Measurements from ENCODE around the gene ACSS1.

Gene ACSS1

GRCh38 chr20:25087186-25087929, 29.4 kb upstream of the ACSS1 start:
- no peak for ATAC-seq
- no peak for TF ChIP-seq RARB (CRISPR knock-in tag; IDR thresholded peaks at IDR 0.05)
- no peak for TF ChIP-seq ZNF70 (CRISPR knock-in tag; IDR thresholded peaks at IDR 0.05)
- TF ChIP-seq CSRNP3 (CRISPR knock-in tag; IDR thresholded peaks at IDR 0.05): no peak
- no peak for TF ChIP-seq CSDC2 (CRISPR knock-in tag; IDR thresholded peaks at IDR 0.05)
- no peak for TF ChIP-seq OSR1 (CRISPR knock-in tag; IDR thresholded peaks at IDR 0.05)
- TF ChIP-seq ZFP30 (CRISPR knock-in tag; IDR thresholded peaks at IDR 0.05): no peak
- no peak for TF ChIP-seq SNAI2 (CRISPR knock-in tag; IDR thresholded peaks at IDR 0.05)
- no peak for TF ChIP-seq PPARA (CRISPR knock-in tag; IDR thresholded peaks at IDR 0.05; ENCODE audit: borderline replicate concordance)
- no peak for TF ChIP-seq ISL1 (CRISPR knock-in tag; IDR thresholded peaks at IDR 0.05)
- no peak for TF ChIP-seq ZFP3 (CRISPR knock-in tag; IDR thresholded peaks at IDR 0.05)
- TF ChIP-seq ZNF8 (CRISPR knock-in tag; IDR thresholded peaks at IDR 0.05): no peak
- TF ChIP-seq ARNTL (CRISPR knock-in tag; IDR thresholded peaks at IDR 0.05; ENCODE audit: borderline replicate concordance, low read depth): no peak

DNA sequence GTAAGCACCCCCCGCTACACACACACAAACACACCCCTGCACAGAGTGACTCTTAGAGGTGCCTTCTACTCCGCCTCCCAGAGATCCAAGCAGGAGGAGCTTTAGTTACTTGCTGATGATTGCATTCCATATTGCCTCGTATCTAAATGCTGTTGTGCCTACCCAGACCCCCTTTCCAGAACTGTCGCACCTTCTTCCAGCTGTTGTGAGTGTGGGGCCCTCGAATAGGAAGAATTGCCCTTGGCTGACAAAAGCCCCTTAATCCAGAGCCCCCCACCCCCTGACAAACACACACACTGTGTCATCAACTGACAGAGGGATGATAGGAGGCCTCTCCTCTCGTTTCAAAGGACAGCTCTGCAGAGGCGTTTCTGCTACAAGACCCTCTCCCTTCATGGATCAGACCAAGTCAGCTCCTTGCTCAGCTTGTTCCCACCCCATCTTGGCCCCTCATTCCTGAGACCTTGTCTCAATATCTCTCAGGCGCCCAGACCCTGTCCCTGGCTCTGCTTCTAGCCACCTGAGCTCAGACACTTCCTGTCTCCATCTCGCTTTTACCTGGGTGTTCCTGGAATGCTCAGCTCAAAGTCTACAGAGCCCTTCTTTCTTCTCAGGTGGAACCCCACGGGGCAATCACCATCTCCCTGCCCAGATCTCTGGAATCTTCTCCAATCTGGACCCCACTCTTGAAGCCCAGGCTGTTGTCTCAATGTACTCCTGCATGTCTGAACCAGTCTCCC, 28.0 kb upstream of the ACSS1 start:
- no peak for TF ChIP-seq GLIS3 (CRISPR knock-in tag; IDR thresholded peaks at IDR 0.05)
- TF ChIP-seq OSR1 (CRISPR knock-in tag; IDR thresholded peaks at IDR 0.05): no peak
- TF ChIP-seq ZFP30 (CRISPR knock-in tag; IDR thresholded peaks at IDR 0.05): no peak
- TF ChIP-seq CSRNP3 (CRISPR knock-in tag; IDR thresholded peaks at IDR 0.05): no peak
- no peak for TF ChIP-seq ZNF565 (CRISPR knock-in tag; conservative IDR thresholded peaks at IDR 0.05; ENCODE audit: low read depth)
- TF ChIP-seq ESRRG (CRISPR knock-in tag; IDR thresholded peaks at IDR 0.05): no peak
- no peak for TF ChIP-seq BACH2 (CRISPR knock-in tag; IDR thresholded peaks at IDR 0.05; ENCODE audit: borderline replicate concordance)
- TF ChIP-seq PATZ1 (CRISPR knock-in tag; IDR thresholded peaks at IDR 0.05; ENCODE audit: borderline replicate concordance): no peak
- no peak for TF ChIP-seq ZNF8 (CRISPR knock-in tag; IDR thresholded peaks at IDR 0.05)
- no peak for TF ChIP-seq TOX (CRISPR knock-in tag; IDR thresholded peaks at IDR 0.05; ENCODE audit: borderline replicate concordance)
- no peak for TF ChIP-seq ZNF70 (CRISPR knock-in tag; IDR thresholded peaks at IDR 0.05)
- no peak for TF ChIP-seq SNAI2 (CRISPR knock-in tag; IDR thresholded peaks at IDR 0.05)
- TF ChIP-seq ISL1 (CRISPR knock-in tag; IDR thresholded peaks at IDR 0.05): no peak
- no peak for TF ChIP-seq ARNTL (CRISPR knock-in tag; IDR thresholded peaks at IDR 0.05; ENCODE audit: borderline replicate concordance, low read depth)
- TF ChIP-seq, protein P1, sequence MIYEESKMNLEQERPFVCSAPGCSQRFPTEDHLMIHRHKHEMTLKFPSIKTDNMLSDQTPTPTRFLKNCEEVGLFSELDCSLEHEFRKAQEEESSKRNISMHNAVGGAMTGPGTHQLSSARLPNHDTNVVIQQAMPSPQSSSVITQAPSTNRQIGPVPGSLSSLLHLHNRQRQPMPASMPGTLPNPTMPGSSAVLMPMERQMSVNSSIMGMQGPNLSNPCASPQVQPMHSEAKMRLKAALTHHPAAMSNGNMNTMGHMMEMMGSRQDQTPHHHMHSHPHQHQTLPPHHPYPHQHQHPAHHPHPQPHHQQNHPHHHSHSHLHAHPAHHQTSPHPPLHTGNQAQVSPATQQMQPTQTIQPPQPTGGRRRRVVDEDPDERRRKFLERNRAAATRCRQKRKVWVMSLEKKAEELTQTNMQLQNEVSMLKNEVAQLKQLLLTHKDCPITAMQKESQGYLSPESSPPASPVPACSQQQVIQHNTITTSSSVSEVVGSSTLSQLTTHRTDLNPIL (CRISPR knock-in tag; IDR thresholded peaks at IDR 0.05; ENCODE audit: low read depth): no peak
- TF ChIP-seq RARB (CRISPR knock-in tag; IDR thresholded peaks at IDR 0.05): no peak
- TF ChIP-seq ZFP3 (CRISPR knock-in tag; IDR thresholded peaks at IDR 0.05): no peak
- TF ChIP-seq PPARA (CRISPR knock-in tag; IDR thresholded peaks at IDR 0.05; ENCODE audit: borderline replicate concordance): no peak
- no peak for ATAC-seq

GRCh38 chr20:25084626-25085187, 26.8 kb upstream of the ACSS1 start:
- no peak for TF ChIP-seq ZNF70 (CRISPR knock-in tag; IDR thresholded peaks at IDR 0.05)
- TF ChIP-seq ZFP3 (CRISPR knock-in tag; IDR thresholded peaks at IDR 0.05): no peak
- TF ChIP-seq ZC3H10 (CRISPR knock-in tag; IDR thresholded peaks at IDR 0.05): no peak
- no peak for ATAC-seq

Data from SK-N-SH treated with all-trans-retinoic acid at 6 μM for 48 hours (cell line).